HUES64 (cell line): ENCODE results near the gene SCFD2.
"Not testable (repeated sequence)": the region's sequence is repeated elsewhere in the genome, so short reads cannot be mapped to it uniquely, and the experiment has no call there.

Experiments used
- H3K27ac ChIP-seq: 2 replicates; pipeline ENCODE4 v1.7.0; 2013; ENCODE audit warnings: low read depth, low read length, inconsistent platforms
- H3K27me3 ChIP-seq: 2 replicates; pipeline ENCODE4 v1.6.1; 2013; ENCODE audit warnings: mild to moderate bottlenecking, low read length; ENCODE audit not compliant: insufficient read depth
- H3K36me3 ChIP-seq: 2 replicates; pipeline ENCODE4 v1.6.1; 2013; ENCODE audit warnings: mild to moderate bottlenecking, low read length; ENCODE audit not compliant: insufficient read depth
- H3K4me1 ChIP-seq: 2 replicates; pipeline ENCODE4 v1.6.1; 2013; ENCODE audit warnings: mild to moderate bottlenecking, low read length, moderate library complexity; ENCODE audit not compliant: insufficient read depth
- H3K4me3 ChIP-seq: 2 replicates; pipeline ENCODE4 v1.5.1; 2013; ENCODE audit warnings: mild to moderate bottlenecking, low read length, moderate library complexity
- H3K9ac ChIP-seq: 2 replicates; pipeline ENCODE4 v1.6.1; 2013; ENCODE audit warnings: mild to moderate bottlenecking, low read depth, low read length
- H3K9me3 ChIP-seq: 2 replicates; pipeline ENCODE4 v1.6.1; 2013; ENCODE audit warnings: low read depth, low read length; ENCODE audit not compliant: insufficient read depth
- WGBS: fragments of 150-250, 120-280 bp; methylation state at CpG from one replicate; pipeline ENCODE4 v1.1.7; 2013; ENCODE audit warnings: missing lambda C conversion rate; 5-methylcytosine and 5-hydroxymethylcytosine counted together

Gene SCFD2

DNA sequence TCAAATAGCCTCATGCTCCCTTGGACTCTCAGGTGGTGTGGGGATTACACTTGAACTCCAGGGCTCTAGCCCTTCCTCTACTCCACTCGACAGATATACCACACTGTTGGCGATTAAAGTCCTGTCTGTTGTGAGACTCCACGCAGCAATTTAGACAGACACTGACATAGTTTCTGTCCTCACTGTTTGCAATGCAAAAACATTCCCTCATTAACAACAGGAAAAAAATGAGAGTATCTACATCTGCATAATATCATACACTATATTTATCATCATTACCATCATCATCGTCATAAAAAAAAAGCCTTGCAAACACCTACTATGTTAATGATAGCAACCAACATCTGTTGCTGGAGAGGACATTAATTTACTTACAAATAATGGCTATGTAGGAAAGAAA lies 371.3 kb downstream of the SCFD2 start:
- Histone ChIP-seq H3K4me3 (no peak overlapping the region), H3K9ac (no peak overlapping the region), H3K27me3 (no peaks in the 10 kb centered on the region), H3K27ac (no peak overlapping the region), H3K4me1 (no peaks in the 10 kb centered on the region), H3K36me3 (no peaks in the 10 kb centered on the region), H3K9me3 (peaks cover 5% of the 10 kb centered on the region; the same call in 1 of the 2 replicates)
- WGBS, result 96% methylated on average over 4 of the region's 4 CpGs

DNA sequence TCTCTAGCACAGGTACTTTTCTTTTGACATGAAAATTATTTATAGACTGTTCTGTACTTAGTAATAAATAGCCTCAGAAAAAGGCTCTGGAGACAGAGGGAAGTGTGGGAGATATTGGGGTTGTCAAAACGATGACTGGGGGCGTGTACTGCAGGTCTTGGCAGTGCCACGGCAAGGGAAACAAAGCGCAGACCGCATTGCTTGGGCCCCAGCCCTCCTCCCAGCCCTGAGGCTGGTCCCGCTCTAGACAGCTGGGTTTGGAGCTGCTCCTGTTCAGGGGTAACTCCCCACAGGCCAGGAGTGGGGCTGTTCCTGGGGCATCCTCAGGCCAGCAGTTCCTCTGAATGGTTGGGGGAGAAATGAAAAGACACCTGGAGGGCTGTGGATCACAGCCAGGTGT lies 372.1 kb downstream of the SCFD2 start:
- H3K4me1 ChIP-seq, result no peaks in the 10 kb centered on the region
- H3K9me3 ChIP-seq, result peaks cover 5% of the 10 kb centered on the region; the same call in 1 of the 2 replicates
- WGBS, result 97% methylated on average over 6 of the region's 6 CpGs
- no peak overlapping the region for H3K9ac ChIP-seq
- no peaks in the 10 kb centered on the region for H3K36me3 ChIP-seq
- no peaks in the 10 kb centered on the region for H3K27me3 ChIP-seq
- H3K4me3 ChIP-seq, result no peak overlapping the region
- no peak overlapping the region for H3K27ac ChIP-seq

DNA sequence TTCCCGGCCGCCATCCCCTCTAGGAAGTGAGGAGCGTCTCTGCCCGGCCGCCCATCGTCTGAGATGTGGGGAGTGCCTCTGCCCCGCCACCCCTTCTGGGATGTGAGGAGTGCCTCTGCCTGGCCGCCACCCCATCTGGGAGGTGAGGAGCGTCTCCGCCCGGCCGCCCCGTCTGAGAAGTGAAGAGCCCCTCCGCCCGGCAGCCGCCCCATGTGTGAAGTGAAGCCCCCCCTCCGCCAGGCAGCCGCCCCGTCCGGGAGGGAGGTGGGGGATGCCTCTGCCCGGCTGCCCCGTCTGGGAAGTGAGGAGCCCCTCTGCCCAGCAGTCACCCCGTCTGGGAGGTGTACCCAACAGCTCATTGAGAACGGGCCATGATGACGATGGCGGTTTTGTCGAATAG lies 373.3 kb downstream of the SCFD2 start:
- H3K4me3 ChIP-seq, H3K27ac ChIP-seq, H3K9me3 ChIP-seq, H3K36me3 ChIP-seq, H3K4me1 ChIP-seq, H3K27me3 ChIP-seq, H3K9ac ChIP-seq: not testable (repeated sequence)
- WGBS, result 96% methylated on average over 23 of the region's 27 CpGs

DNA sequence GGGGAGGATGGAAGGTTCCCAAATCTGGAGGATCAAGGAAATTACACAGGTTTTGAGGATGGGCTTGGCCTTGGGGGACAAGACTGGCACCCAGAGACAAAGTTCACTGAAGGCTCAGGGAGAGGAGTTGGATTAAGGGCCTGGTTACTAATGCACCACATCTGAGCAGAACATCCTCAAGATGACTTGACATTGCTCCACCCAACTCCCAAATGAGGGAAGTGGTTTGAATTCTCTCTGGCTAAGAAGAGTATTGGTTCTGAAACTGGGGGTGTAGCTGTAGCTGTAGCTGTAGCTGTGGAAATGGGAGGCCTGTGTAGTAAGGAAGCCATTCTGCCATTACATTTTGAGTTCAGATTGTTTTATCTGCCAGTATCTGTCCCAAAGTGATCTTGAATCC lies 374.4 kb downstream of the SCFD2 start:
- H3K36me3 ChIP-seq, result no peaks in the 10 kb centered on the region
- no peaks in the 10 kb centered on the region for H3K4me1 ChIP-seq
- H3K27me3 ChIP-seq, result no peaks in the 10 kb centered on the region
- H3K9ac ChIP-seq, result no peak overlapping the region
- no peak overlapping the region for H3K4me3 ChIP-seq
- peaks cover 5% of the 10 kb centered on the region; the same call in 1 of the 2 replicates for H3K9me3 ChIP-seq
- H3K27ac ChIP-seq, result no peak overlapping the region

DNA sequence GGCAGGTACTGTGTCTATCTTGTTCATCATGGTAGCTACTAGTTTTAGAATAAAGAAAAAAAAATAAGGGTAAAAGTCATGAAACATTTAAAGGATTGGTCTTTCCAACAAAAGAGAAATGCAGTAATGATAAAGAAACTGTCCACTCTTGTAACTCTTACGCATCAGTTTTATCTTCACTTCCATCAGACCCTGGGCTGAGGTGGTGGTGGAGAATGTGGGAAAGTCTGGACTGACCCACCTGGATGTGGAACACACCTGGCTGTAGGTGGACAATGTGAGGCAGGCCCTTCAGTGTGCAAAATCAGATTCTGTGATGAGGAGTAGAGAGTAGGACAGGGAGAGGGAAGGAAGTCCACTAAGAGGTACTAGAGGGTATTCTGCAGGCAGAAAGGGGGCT lies 375.2 kb downstream of the SCFD2 start:
- Histone ChIP-seq H3K9me3 (peaks cover 5% of the 10 kb centered on the region; the same call in 1 of the 2 replicates), H3K4me3 (no peak overlapping the region), H3K27me3 (no peaks in the 10 kb centered on the region), H3K27ac (no peak overlapping the region), H3K4me1 (no peaks in the 10 kb centered on the region), H3K36me3 (no peaks in the 10 kb centered on the region), H3K9ac (no peak overlapping the region)
- WGBS, result 100% methylated on average over 1 of the region's 1 CpG

DNA sequence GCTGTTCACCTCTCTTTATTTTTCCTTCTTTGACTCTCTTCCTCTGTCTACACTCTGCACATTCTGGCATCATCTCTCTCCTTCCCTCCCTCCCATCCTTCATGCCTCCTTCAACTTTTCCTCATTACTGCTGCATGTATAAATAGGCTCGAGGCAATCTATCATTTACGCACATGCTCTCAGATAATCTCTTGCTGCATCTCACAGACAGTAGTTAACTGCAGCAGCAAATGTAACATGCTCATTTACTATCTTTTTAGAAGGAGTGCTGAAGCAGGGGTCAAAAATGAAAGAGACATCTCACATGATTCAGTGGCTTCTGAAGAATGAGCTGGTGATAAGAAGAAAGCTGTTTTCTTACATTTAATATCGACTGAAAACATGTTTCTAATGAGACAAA lies 376.0 kb downstream of the SCFD2 start:
- Histone ChIP-seq H3K4me3 (no peak overlapping the region), H3K27me3 (no peaks in the 10 kb centered on the region), H3K27ac (no peak overlapping the region), H3K9me3 (peaks cover 5% of the 10 kb centered on the region; the same call in 1 of the 2 replicates), H3K4me1 (no peaks in the 10 kb centered on the region), H3K36me3 (no peaks in the 10 kb centered on the region), H3K9ac (no peak overlapping the region)
- WGBS, result 93% methylated on average over 2 of the region's 3 CpGs

DNA sequence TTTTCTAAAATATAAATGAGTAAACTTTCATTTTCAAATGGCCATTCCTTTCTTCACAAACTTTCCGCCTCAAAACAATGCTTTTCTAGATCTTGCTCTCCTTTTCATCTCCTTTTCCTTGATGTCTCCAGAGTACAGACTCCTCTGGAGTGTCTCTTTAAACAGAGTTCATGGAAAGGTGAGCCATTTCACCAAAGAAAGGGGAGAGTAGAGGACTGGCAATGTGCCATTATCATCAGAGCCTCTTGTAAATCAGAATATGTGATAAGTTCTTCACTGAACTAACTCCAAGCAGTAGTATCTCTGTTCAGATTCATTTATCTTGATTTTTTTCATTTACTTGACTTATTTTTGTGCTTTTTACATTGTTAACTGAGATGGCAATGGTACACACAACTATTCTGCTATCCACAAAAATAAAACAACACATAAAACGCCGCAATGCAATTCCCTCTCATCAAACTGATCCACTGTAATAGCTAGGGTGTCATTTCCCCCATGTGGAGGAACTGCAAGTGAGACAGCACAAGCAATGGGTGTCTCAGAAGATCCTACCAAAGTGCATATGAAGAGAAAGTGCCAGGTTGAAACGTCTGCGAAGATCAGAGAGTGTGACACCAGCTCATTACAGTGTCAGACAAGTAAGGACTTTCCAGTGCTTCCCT lies 378.3 kb downstream of the SCFD2 start:
- Histone ChIP-seq H3K4me3 (no peak overlapping the region), H3K27me3 (no peaks in the 10 kb centered on the region), H3K36me3 (no peaks in the 10 kb centered on the region), H3K9ac (no peak overlapping the region), H3K9me3 (peaks cover 5% of the 10 kb centered on the region; the same call in 1 of the 2 replicates), H3K27ac (no peak overlapping the region), H3K4me1 (no peaks in the 10 kb centered on the region)
- 92% methylated on average over 5 of the region's 5 CpGs for WGBS

DNA sequence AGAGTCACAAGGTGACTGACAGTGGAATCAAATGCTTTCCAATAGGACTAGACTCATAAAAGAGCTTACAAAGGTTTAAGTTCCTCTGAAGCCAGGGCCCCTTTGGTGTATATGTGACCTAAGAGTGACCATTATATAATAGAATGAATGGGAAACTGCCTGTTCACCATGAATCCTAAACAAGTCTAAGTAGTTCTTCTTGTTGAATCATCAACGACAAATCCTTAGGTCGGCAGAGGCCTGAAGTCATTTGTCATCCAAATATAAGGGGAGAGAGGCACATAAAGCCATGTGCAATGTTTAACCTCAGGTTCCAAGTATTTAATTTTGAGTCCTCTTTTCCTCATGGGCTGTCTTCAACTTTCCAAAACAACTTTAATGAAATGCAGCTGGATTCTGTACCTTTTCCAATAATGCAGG lies 381.4 kb downstream of the SCFD2 start:
- H3K27ac ChIP-seq, result no peak overlapping the region
- 45% methylated on average over 2 of the region's 2 CpGs for WGBS

DNA sequence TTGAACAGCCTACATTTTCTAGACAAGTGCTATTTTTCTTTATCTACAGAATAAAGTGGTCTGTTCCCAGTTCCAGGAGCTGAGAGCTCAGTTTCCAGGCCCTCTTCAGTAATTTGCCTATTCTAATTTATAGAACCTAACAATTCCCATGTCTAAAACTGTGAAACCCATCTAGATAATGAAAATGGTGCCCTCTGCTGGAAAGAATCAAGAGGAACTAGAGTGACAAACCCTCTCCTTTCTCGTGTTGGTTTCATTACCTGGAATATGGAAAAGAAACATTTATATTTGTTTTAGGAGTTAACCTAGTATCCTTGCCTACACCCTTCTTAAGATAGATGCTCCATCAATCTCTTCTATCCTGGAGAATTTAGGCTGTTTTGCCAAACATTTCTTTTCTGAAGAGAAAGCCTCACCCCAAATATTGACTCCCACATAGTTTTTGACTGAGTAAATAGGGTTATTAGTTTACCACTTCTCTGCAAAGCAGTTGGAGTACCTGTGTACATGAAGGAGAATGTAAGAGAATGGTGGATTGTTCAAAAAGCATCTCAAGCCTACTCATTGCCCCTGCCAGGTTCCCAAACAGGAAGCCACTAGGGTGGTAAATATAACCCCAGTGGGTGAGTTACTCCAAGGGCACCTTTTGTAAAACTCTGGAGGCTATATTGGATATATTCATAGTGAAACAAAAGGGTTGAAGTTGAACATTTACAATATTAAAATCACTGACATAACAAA lies 382.1 kb downstream of the SCFD2 start:
- WGBS, result 33% methylated on average over 1 of the region's 1 CpG
- no peak overlapping the region for H3K27ac ChIP-seq

More for the DNA sequence above, 381.4 kb downstream of the SCFD2 start:
- Histone ChIP-seq H3K4me1 (no peaks in the 10 kb centered on the region), H3K27me3 (no peaks in the 10 kb centered on the region), H3K9me3 (no peaks in the 10 kb centered on the region), H3K36me3 (no peaks in the 10 kb centered on the region), H3K4me3 (no peak overlapping the region), H3K9ac (no peak overlapping the region)

DNA sequence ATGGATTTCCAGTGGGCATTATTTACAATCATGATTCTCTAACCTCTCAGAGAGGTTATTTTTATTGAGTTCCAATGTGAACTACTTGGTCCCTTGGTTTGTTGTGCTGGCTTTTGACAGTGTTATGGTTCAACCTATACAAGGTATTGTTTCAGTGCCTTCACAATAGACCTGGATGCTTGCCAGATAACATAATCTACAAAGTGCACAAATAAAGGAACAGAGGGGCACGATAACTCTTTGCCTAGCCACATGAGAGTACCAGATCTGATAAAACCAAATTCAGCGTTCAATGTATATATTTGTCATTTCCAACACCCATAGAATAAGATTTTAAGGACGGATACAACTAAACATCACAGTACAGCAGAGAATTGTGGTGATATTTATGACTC lies 382.9 kb downstream of the SCFD2 start:
- Histone ChIP-seq H3K4me3 (no peak overlapping the region), H3K36me3 (no peaks in the 10 kb centered on the region), H3K9me3 (no peaks in the 10 kb centered on the region), H3K4me1 (peaks cover 3% of the 10 kb centered on the region; the same call in 1 of the 2 replicates), H3K9ac (no peak overlapping the region), H3K27ac (no peak overlapping the region), H3K27me3 (no peaks in the 10 kb centered on the region)
- WGBS, result 94% methylated on average over 2 of the region's 3 CpGs

More for the DNA sequence above, 382.1 kb downstream of the SCFD2 start:
- no peaks in the 10 kb centered on the region for H3K4me1 ChIP-seq
- H3K4me3 ChIP-seq, result no peak overlapping the region
- no peaks in the 10 kb centered on the region for H3K27me3 ChIP-seq
- no peaks in the 10 kb centered on the region for H3K36me3 ChIP-seq
- no peak overlapping the region for H3K9ac ChIP-seq
- no peaks in the 10 kb centered on the region for H3K9me3 ChIP-seq

DNA sequence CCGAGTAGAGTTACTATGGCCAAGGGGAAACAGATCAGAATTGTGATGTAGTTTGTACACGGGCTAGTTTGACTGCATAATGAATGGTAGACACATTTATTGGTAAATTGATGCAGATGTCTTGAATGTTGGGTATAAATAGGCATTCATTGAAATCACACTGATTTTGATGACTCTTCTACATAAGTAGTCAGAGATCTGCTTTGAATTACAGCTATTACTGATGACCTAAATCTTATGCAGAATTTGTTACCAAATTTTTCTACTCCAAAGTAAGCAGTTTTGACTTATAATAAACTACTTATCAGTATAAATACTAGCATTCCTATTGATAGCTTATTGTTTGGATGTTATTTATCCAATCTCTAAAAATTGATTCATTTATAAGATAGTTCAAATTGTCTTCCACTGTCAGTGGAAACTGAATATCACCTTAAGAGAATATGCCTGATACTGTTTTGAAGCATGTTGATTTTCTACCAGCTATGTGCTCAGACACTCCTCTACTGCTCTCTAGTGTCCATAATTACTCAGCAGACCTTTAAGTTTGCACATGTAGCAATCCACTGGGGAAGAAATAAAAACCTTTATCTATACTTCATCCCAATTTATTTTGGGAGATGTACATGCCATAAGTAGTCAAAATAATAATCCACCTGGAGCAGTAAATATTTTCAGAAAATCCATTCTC lies 383.5 kb downstream of the SCFD2 start:
- Histone ChIP-seq H3K9me3 (no peaks in the 10 kb centered on the region), H3K9ac (no peak overlapping the region), H3K4me3 (no peak overlapping the region), H3K27me3 (no peaks in the 10 kb centered on the region), H3K4me1 (peaks cover 5% of the 10 kb centered on the region; the same call in 1 of the 2 replicates), H3K27ac (no peak overlapping the region), H3K36me3 (no peaks in the 10 kb centered on the region)
- WGBS, result 71% methylated on average over 2 of the region's 2 CpGs
